SJSA1 (cell line): ENCODE measurements around the gene ADAT3. TPM values are rescaled to one million over a fixed set of nuclear protein-coding genes. Genes with fewer than 3 reads are reported as not detected.

ENCODE experiments used
- DNase-seq, 2 experiments: peaks; one replicate each; pipeline ENCODE4 v3.0.0-alpha.2; 2015 to 2020; ENCODE audit warnings: low spot score in 2 of 2, low read depth in 1 of 2
- H3K27ac ChIP-seq: fragments of 250-450 bp; sonication (Bioruptor Pico); 2 replicates; pipeline ENCODE4 v1.5.1; 2020; ENCODE audit warnings: mild to moderate bottlenecking, moderate library complexity
- H3K27me3 ChIP-seq: fragments of 250-450 bp; sonication (Bioruptor Pico); replicated peaks from 2 replicates; pipeline ENCODE4 v1.5.1; 2020; ENCODE audit warnings: mild to moderate bottlenecking, moderate library complexity
- H3K36me3 ChIP-seq: fragments of 250-450 bp; sonication (Bioruptor Pico); 2 replicates; pipeline ENCODE4 v1.5.1; 2020; ENCODE audit warnings: mild to moderate bottlenecking
- H3K4me1 ChIP-seq: fragments of 250-450 bp; sonication (Bioruptor Pico); replicated peaks from 2 replicates; pipeline ENCODE4 v1.6.1; 2021; ENCODE audit warnings: mild to moderate bottlenecking
- H3K4me3 ChIP-seq: fragments of 250-450 bp; sonication (Bioruptor Pico); 2 replicates; pipeline ENCODE4 v1.5.1; 2020; ENCODE audit warnings: mild to moderate bottlenecking
- H3K9me3 ChIP-seq: fragments of 250-450 bp; sonication (Bioruptor Pico); replicated peaks from 2 replicates; pipeline ENCODE4 v1.5.1; 2020; ENCODE audit warnings: mild to moderate bottlenecking
- total RNA-seq: library from RNA; depleted of rRNA; stranded (reverse); fragments of >200 nt; shearing (Covaris generic); gene quantifications from 2 replicates; pipeline ENCODE4 v1.2.3, GENCODE V29; 2014

Gene ADAT3
- total RNA-seq, 1 experiment from 2014 or later = 2.4 TPM

- Histone ChIP-seq H3K36me3 (peaks cover 6% of the 10 kb centered on the region), H3K4me1 (peaks cover 10% of the 10 kb centered on the region), H3K9me3 (peaks cover 13% of the 10 kb centered on the region), H3K27ac (no peak overlapping the region), H3K27me3 (no peaks in the 10 kb centered on the region), H3K4me3 (no peak overlapping the region)
- DNase-seq = no peak
Measured at GRCh38 chr19:1936430-1936829, 31.2 kb downstream of the ADAT3 start.

DNA sequence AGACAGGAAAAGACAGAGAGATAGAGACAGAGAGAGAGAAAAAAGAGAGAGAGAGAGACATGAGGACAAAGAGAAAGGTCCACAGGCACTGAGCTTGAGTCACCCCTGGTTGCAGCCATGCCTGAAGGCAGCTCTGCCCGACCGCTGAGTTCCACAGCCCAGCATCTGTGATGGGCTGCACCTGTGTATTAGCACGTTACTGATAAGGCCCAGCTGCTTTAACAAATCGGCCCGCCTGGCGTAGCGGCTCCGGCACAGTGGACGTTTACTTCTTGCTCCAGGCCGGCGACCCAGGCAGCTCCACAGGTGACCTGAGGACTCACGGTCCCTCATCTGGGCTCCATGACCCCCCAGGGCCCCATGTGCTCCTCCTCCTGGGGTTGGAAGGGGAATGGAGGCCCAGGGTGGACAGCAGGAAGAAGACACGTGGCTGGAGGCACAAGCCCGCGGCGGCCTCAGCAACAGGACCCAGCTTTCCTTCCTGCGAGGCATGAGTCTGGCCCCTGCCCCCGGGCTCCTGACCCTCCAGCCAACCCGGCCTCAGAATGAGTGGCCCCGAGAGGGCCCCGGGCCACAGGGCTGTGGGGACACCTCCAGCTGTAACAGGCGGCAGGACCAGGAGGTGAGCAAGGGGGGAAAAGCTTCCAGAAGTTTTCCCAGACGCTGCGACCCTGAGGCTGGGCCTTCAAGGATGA, 31.9 kb downstream of the ADAT3 start:
- peaks cover 13% of the 10 kb centered on the region for H3K9me3 ChIP-seq
- no peak overlapping the region for H3K27ac ChIP-seq
- peaks cover 6% of the 10 kb centered on the region for H3K36me3 ChIP-seq
- peaks cover 11% of the 10 kb centered on the region for H3K4me1 ChIP-seq
- H3K4me3 ChIP-seq = no peak overlapping the region
- DNase-seq = no peak
- no peaks in the 10 kb centered on the region for H3K27me3 ChIP-seq

DNA sequence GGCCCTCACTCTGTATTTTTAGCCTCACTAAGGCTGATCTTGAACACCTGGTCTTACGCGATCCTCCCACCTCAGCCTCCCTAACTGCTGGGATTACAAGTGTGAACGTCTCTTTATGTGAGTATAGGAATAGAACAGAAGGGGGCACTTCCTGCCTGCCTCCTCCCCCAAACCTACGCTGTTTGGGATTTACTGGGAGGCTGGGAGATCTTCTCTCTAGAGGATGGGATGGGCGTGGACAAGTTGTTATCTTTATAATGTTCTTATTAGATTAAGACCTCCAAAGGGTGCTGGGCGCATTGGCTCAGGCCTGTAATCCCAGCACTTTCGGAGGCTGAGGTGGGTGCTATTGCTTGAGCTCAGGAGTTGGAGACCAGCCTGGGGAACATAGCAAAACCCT, 32.9 kb downstream of the ADAT3 start:
- H3K36me3 ChIP-seq = peaks cover 6% of the 10 kb centered on the region
- H3K27me3 ChIP-seq = no peaks in the 10 kb centered on the region
- no peak overlapping the region for H3K27ac ChIP-seq
- peaks cover 21% of the 10 kb centered on the region for H3K4me1 ChIP-seq
- no peak overlapping the region for H3K4me3 ChIP-seq
- H3K9me3 ChIP-seq = peaks cover 13% of the 10 kb centered on the region
- DNase-seq = no peak

DNA sequence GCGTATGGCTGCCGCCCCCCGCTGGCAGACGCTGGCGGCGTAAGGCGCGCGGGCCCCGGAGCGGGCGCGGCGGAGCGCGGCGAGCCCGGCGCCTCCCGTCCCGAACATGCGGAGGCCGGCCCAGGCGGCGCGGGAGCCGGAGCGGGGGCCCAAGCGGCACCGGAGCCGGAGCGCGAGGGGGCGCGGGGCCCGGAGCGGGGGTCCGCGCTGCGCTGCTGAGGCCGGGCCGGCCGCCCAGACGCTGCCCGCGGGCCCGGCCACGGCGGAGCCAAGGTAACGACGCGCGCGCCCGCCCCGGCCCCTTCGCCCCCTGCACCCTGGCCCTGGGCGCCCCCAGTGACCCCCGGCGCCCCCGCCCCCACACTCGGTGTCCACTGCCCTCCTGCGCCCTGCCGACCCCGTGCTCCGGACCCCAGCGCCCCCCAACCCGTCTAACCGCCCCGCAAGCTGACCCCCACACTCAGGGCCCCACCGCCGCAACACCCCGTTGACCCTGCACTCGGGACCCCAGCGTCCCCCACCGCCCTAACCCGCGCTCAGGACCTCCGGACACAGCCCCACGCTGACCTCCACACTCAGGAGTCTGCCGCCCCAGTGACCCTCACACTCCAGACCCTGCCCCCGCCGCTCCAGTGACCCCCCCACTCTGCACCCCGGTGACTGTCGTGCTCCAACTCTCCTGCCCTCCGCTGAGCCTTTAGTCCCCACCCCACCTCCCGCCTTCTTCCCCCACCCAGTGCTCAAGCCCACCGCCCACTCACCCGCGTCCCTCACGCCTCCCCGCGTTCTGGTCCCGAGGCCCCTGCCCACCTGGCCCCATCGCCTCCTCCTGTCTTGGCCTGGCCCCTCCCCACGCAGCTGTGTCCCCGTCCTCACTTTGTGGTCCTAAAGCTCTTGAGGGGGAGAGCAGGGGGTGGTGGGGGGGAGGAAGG, 36.2 kb downstream of the ADAT3 start, which contains the start of gene CSNK1G2:
Gene CSNK1G2, plus strand, starts transcription at position 27 of the 932 bp plus-strand sequence. CDS start 28,601 bp downstream, outside the sequence.
- Histone ChIP-seq H3K27ac (peak within 1 kb of the TSS; percentile 99), H3K27me3 (no peaks in the 10 kb centered on the region), H3K36me3 (peaks cover 6% of the 10 kb centered on the region), H3K9me3 (no peaks in the 10 kb centered on the region), H3K4me3 (peak within 1 kb of the TSS; percentile 99), H3K4me1 (peaks cover 23% of the 10 kb centered on the region)
- DNase-seq = no peak

DNA sequence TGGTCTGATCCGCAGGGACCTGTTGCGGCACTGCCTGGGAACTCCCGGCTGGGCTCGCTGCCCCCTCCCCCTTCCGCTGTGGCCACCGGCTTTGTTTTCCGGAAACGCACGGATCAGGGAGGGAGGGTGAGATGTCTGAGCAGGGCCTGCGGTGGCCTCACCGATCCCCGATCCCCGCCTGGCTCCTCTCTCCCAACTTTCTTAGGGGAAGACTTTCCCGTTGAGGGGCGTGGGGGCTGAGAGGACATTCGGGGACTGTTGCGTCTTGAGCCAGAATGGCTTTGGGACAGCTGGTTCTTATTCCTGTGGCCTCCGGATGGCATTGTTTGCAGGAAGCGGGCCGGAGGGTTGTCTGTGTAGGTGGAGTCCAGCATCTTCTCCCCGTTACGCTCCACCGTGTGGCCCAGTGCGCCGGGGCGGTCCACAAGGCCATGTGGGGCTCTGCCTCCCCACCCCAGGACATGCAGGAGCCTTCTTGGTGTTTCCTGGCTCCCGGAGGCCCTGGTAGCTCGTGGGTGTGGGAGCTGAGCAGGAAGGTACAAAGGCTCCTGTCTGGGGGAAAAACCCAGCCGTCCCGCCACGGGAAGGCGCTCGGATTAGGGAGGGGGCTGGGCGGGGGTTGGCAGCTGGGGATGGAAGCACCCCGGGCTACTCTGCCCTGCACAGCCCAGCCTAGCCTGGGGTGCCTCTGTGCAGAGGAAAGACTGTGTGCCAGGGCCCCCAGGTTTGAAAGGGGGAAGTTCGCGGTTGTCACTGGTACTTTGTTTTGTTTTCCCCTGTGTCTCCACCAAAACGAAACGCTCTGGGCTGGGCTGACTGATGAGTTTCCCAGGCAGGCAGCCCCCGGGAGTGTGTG, 37.1 kb downstream of the ADAT3 start:
- peak; percentile 80 to 84 for DNase-seq
- Histone ChIP-seq H3K27me3 (no peaks in the 10 kb centered on the region), H3K9me3 (no peaks in the 10 kb centered on the region), H3K4me3 (peak overlapping the region; percentile 99), H3K36me3 (peaks cover 10% of the 10 kb centered on the region), H3K27ac (peak overlapping the region; percentile 12), H3K4me1 (peaks cover 23% of the 10 kb centered on the region)

DNA sequence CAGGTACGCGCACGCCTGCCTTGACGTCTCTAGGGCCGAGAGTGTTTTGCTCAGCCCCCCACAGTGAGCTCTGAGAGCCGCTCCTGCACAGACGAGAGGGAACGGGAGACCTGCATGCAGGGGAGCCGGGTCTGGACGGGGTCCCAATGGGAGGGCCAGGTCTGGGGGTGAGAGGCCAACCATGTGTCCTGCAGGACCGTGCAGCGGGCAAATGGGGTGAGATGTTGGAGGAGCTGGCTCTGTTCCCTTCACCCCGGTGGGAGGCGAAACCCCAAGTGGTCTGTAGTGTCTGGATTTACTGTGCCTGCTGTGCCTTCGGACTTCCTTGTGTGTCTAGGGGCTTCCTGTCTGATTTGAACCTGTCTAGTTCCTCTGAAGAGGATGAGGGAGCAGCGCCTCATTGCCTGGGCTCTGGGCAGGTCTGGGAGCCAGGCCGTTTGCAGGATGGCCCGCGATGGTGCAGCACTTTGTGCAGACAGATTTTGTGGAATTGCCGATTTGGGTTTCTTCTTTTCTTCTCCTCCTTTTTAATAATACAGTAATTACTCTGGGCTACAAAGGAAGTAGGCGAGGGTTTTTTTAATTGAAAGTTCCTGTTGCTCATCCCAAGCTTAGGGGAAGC, 37.8 kb downstream of the ADAT3 start:
- no peaks in the 10 kb centered on the region for H3K27me3 ChIP-seq
- H3K36me3 ChIP-seq = peaks cover 12% of the 10 kb centered on the region
- H3K9me3 ChIP-seq = no peaks in the 10 kb centered on the region
- peaks cover 23% of the 10 kb centered on the region for H3K4me1 ChIP-seq
- no peak overlapping the region for H3K27ac ChIP-seq
- peak overlapping the region; percentile 99 for H3K4me3 ChIP-seq
- DNase-seq = no peak

DNA sequence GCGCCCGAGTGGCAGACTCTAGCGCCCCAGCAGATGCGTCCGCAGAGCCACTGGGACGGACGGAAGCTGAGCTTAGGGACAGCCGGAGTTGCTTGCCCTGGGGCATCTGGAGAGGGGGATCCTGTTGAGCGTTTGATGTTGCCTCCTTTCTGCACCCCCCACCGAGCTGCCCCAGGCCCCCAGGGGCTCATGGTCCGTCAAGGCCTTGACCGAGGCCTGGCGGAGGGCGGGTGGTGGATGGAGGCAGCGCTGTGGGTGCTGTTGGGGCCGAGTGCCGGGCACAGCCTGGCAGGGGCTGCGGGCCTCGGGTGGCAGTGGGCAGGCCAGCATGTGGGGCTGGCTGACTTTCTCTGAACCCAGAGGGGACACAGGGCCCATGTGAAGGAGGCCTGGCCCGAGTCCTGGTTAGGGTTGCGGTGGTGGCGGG, 38.5 kb downstream of the ADAT3 start:
- H3K9me3 ChIP-seq = no peaks in the 10 kb centered on the region
- no peak overlapping the region for H3K4me3 ChIP-seq
- no peaks in the 10 kb centered on the region for H3K27me3 ChIP-seq
- H3K27ac ChIP-seq = no peak overlapping the region
- peaks cover 23% of the 10 kb centered on the region for H3K4me1 ChIP-seq
- no peak for DNase-seq
- peaks cover 12% of the 10 kb centered on the region for H3K36me3 ChIP-seq

- DNase-seq = no peak
- no peaks in the 10 kb centered on the region for H3K9me3 ChIP-seq
- H3K4me3 ChIP-seq = no peak overlapping the region
- peaks cover 23% of the 10 kb centered on the region for H3K4me1 ChIP-seq
- no peaks in the 10 kb centered on the region for H3K27me3 ChIP-seq
- H3K27ac ChIP-seq = no peak overlapping the region
- H3K36me3 ChIP-seq = peaks cover 12% of the 10 kb centered on the region
Measured at GRCh38 chr19:1944088-1944915, 39.1 kb downstream of the ADAT3 start.

- Histone ChIP-seq H3K4me3 (no peak overlapping the region), H3K9me3 (no peaks in the 10 kb centered on the region), H3K4me1 (peaks cover 18% of the 10 kb centered on the region), H3K36me3 (peaks cover 16% of the 10 kb centered on the region), H3K27me3 (no peaks in the 10 kb centered on the region), H3K27ac (no peak overlapping the region)
- DNase-seq = no peak
Measured at GRCh38 chr19:1944916-1945561, 39.8 kb downstream of the ADAT3 start.

DNA sequence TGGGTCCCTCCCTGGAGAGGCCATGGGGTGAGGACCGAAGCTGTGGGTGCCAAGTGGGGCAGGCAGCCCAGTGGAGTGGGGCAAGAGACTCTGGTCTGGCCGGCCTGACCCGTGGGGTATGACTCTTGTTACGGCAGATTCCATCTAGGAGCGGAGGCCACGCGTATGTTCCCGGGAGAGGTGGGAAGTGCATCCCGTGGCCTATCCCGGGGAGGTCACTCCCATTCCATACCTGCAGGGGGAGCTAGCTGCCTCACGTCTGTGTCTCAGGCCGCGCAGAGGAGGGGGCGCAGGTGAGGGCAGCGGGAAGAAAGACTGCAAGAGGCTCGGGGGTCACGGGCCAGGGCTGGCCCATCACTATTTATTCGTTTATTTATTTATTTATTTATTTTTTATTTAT, 40.7 kb downstream of the ADAT3 start:
- Histone ChIP-seq H3K36me3 (peaks cover 10% of the 10 kb centered on the region), H3K4me3 (no peak overlapping the region), H3K27ac (no peak overlapping the region), H3K27me3 (no peaks in the 10 kb centered on the region), H3K9me3 (no peaks in the 10 kb centered on the region), H3K4me1 (peaks cover 13% of the 10 kb centered on the region)
- DNase-seq = no peak

GRCh38 chr19:1947651-1948209, 42.5 kb downstream of the ADAT3 start:
- peaks cover 6% of the 10 kb centered on the region for H3K4me1 ChIP-seq
- peaks cover 17% of the 10 kb centered on the region for H3K36me3 ChIP-seq
- no peaks in the 10 kb centered on the region for H3K27me3 ChIP-seq
- no peak overlapping the region for H3K27ac ChIP-seq
- DNase-seq = no peak
- no peak overlapping the region for H3K4me3 ChIP-seq
- H3K9me3 ChIP-seq = no peaks in the 10 kb centered on the region
